ENCODE measurements around the gene TMEM129.
"Not testable (repeated sequence)": the region's sequence is repeated elsewhere in the genome, so short reads cannot be mapped to it uniquely, and the experiment has no call there.

Gene TMEM129

GRCh38 chr4:1695913-1696312, 25.2 kb downstream of the TMEM129 start:
- no peak for DNase-seq (ENCODE audit: low read depth, low spot score)

GRCh38 chr4:1693131-1693896, 27.8 kb downstream of the TMEM129 start:
- no peak for DNase-seq (ENCODE audit: low read depth, low spot score)

GRCh38 chr4:1691737-1692373, 29.3 kb downstream of the TMEM129 start:
- DNase-seq (ENCODE audit: low read depth, low spot score): no peak

GRCh38 chr4:1690698-1691097, 30.4 kb downstream of the TMEM129 start:
- no peak for DNase-seq (ENCODE audit: low read depth, low spot score)

GRCh38 chr4:1686440-1687036, 34.6 kb downstream of the TMEM129 start:
- DNase-seq (ENCODE audit: low read depth, low spot score): no peak

GRCh38 chr4:1685235-1686150, 35.6 kb downstream of the TMEM129 start:
- no peak for DNase-seq (ENCODE audit: low read depth, low spot score)

GRCh38 chr4:1684506-1685234, 36.5 kb downstream of the TMEM129 start:
- peak; percentile 29 for DNase-seq (ENCODE audit: low read depth, low spot score)

GRCh38 chr4:1683736-1684505, 37.2 kb downstream of the TMEM129 start, which contains the start of gene FAM53A:
TSS of gene FAM53A (minus strand) at chr4:1684313. CDS start at chr4:1668741, 15,572 bp downstream.
- no peak for DNase-seq (ENCODE audit: low read depth, low spot score)

- DNase-seq (ENCODE audit: low read depth, low spot score): peak; percentile 39
Observed at GRCh38 chr4:1683261-1683735, 37.8 kb downstream of the TMEM129 start.

GRCh38 chr4:1682860-1683259, 38.3 kb downstream of the TMEM129 start:
- DNase-seq (ENCODE audit: low read depth, low spot score): no peak

- no peak for DNase-seq (ENCODE audit: low read depth, low spot score)
Observed at GRCh38 chr4:1678244-1678643, 42.9 kb downstream of the TMEM129 start.

- DNase-seq (ENCODE audit: low read depth, low spot score): no peak
Observed at GRCh38 chr4:1676605-1677525, 44.3 kb downstream of the TMEM129 start.

- no peak for DNase-seq (ENCODE audit: low read depth, low spot score)
Observed at GRCh38 chr4:1675802-1676137, 45.4 kb downstream of the TMEM129 start.

GRCh38 chr4:1675136-1675801, 45.9 kb downstream of the TMEM129 start:
- DNase-seq (ENCODE audit: low read depth, low spot score): no peak

GRCh38 chr4:1674682-1675081, 46.4 kb downstream of the TMEM129 start:
- no peak for DNase-seq (ENCODE audit: low read depth, low spot score)

GRCh38 chr4:1673671-1674070, 47.5 kb downstream of the TMEM129 start:
- DNase-seq (ENCODE audit: low read depth, low spot score): no peak

GRCh38 chr4:1671011-1671410, 50.1 kb downstream of the TMEM129 start:
- not testable (repeated sequence) for DNase-seq (ENCODE audit: low read depth, low spot score)

GRCh38 chr4:1670279-1670678, 50.8 kb downstream of the TMEM129 start:
- no peak for DNase-seq (ENCODE audit: low read depth, low spot score)

GRCh38 chr4:1669850-1670249, 51.3 kb downstream of the TMEM129 start:
- DNase-seq (ENCODE audit: low read depth, low spot score): no peak
